Stimulated activated memory B cell treated with anti-CD40 and anti-IgM and Interleukin-4, amounts not matched to agents 10 μg/mL and 1 μg/mL and 100 μg/mL, for 72 hours (primary cell): ENCODE data around the gene NUDT14.

ENCODE experiments used
- ATAC-seq: fragments of 150-1000 bp; cut with Tn5 transposase; 2 replicates; pipeline ENCODE4 v1.10.0; 2021
- H3K27ac Mint-ChIP-seq: one replicate; pipeline ENCODE4 v1.8.0; 2022; ENCODE audit warnings: mild to moderate bottlenecking, mixed read lengths
- H3K27me3 Mint-ChIP-seq: one replicate; pipeline ENCODE4 v1.8.0; 2022; ENCODE audit warnings: mixed read lengths
- H3K36me3 Mint-ChIP-seq: one replicate; pipeline ENCODE4 v1.8.0; 2022; ENCODE audit warnings: mixed read lengths
- H3K4me1 Mint-ChIP-seq: one replicate; pipeline ENCODE4 v1.8.0; 2022; ENCODE audit warnings: mixed read lengths
- H3K4me3 Mint-ChIP-seq: one replicate; pipeline ENCODE4 v1.8.0; 2022; ENCODE audit warnings: mild to moderate bottlenecking, moderate library complexity, mixed read lengths
- H3K9me3 Mint-ChIP-seq: one replicate; pipeline ENCODE4 v1.8.0; 2022; ENCODE audit warnings: mixed read lengths

NUDT14 gene

DNA sequence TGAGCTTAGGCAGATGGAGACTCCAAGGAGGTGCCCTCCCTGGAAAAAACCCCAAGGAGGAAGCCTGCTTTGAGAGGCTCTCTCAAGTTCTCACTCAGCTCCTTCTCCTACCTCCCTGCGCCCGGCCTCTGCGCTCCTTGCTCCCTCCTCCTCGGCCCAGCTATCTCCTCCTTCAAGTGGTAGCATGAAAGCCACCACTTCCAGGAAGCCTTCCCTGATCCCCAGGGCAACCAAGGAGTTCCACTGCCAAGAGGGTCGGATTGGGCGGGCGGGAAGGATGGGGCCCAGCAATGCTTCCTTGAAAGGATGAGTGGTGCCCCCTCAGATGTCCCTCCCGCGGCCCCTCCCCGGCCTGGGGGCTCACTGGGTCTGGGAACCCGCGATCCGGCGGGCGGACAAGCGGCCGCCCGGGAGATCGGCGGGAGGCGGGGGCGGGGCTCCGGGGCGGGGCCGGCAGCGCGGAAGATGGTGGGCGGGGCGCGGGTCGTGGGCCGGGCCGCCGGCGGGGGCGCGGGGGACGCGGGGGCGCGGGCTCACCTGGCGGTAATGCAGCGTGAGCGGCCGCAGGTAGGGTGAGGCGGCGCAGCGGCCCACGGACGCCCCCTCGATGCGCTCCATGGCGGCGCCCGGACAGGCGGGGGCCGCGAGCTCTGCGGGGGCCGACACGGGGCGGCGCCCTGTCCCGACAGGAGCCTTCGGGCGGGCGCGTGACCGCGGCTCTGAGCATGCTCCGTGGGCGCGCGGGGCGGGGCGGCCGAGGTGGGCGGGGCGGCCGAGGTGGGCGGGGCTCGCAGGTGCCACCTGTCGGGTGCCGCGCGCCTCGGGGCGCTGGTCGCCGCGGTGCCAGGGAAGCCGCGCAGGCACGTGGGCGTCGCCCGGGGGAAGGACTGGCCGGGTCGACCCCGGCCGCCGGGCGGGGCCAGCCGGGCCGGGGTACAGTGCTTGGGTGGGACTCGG is at the start of gene NUDT14:
NUDT14 (minus strand) TSS at position 721 of the 957 bp plus-strand sequence; CDS start at position 618, 103 bp downstream.
- Mint-ChIP-seq H3K36me3 (no peaks in the 10 kb centered on the region), H3K4me3 (peak within 1 kb of the TSS; percentile 69), H3K9me3 (no peaks in the 10 kb centered on the region), H3K27ac (no peak within 1 kb of the TSS), H3K4me1 (peaks cover 8% of the 10 kb centered on the region), H3K27me3 (peaks cover 39% of the 10 kb centered on the region)
- peak; percentile 86 for ATAC-seq

DNA sequence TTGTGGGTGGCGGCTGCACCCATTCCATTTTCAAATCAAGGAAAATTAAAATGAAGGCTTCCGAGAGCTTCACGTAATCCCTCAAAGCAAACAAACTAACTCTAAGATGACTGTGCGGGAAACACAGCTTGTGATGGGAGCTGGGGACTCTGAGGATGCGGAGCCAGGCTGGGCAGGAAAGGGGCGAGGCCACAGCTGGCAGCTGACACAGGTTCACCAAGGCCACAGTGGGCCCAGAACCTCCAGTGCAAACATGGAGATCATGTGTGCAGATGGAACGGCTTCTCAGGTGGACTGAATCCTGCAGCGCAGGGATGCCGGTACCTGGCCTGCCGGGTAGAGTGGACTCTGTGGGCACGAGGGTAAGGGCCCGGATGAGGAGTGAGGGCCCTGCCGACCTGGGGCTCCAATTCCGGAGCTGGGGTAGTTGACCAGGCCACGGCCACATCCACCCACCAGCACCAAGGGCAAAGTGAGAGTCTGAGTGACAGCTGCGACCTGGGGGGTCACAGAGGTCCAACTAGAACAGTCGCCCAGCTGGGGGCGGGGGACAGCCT is 48.1 kb upstream of the NUDT14 start:
- no peaks in the 10 kb centered on the region for H3K4me1 Mint-ChIP-seq
- no peak overlapping the region for H3K4me3 Mint-ChIP-seq
- no peaks in the 10 kb centered on the region for H3K27me3 Mint-ChIP-seq
- no peak for ATAC-seq
- no peak overlapping the region for H3K27ac Mint-ChIP-seq
- peaks cover 20% of the 10 kb centered on the region for H3K36me3 Mint-ChIP-seq
- no peaks in the 10 kb centered on the region for H3K9me3 Mint-ChIP-seq

DNA sequence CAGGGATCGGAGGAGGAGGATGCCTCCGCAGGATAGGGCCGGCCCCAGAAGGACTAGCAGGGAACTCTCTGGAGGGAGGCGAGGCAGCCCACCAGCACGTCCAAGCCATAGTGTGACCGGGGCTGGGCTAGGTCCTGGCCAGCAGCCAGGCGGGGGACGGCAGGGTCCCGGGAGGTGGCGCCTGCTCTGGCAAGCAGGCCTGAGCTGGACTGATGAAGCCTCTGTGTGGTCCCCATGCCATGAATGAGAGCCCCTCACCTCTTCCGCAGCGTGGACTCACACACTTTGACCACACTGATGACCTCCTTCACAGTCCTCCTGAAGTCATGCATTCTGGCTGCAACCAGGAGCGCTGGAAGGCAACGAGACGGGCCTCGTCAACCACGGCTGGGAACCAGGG is 47.5 kb upstream of the NUDT14 start:
- Mint-ChIP-seq H3K27ac (no peak overlapping the region), H3K9me3 (no peaks in the 10 kb centered on the region), H3K4me3 (no peak overlapping the region), H3K36me3 (peaks cover 21% of the 10 kb centered on the region), H3K27me3 (no peaks in the 10 kb centered on the region), H3K4me1 (no peaks in the 10 kb centered on the region)
- ATAC-seq, result no peak

DNA sequence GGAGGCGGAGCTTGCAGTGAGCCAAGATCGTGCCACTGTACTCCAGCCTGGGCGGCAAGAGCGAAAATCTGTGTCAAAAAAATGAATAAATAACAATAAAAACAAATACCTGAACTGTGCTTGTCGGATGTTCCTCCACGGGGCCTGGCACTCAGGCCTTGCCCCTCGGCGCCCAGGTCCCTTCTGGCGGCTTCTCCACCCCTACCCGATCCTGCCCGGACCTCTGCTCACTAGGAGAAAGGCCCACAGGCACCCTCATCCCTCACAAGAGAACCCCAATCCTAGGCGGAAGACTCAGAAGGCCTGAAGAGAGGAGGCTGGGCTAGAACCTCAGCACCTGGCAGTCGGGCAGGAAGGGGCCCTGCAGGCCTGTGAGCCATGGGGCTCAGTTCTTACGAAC is 46.2 kb upstream of the NUDT14 start:
- peaks cover 32% of the 10 kb centered on the region for H3K36me3 Mint-ChIP-seq
- no peak for ATAC-seq
- H3K4me1 Mint-ChIP-seq, result no peaks in the 10 kb centered on the region
- H3K4me3 Mint-ChIP-seq, result no peak overlapping the region
- no peak overlapping the region for H3K27ac Mint-ChIP-seq
- H3K27me3 Mint-ChIP-seq, result no peaks in the 10 kb centered on the region
- H3K9me3 Mint-ChIP-seq, result no peaks in the 10 kb centered on the region

- Mint-ChIP-seq H3K36me3 (peaks cover 40% of the 10 kb centered on the region), H3K4me3 (no peak overlapping the region), H3K27me3 (no peaks in the 10 kb centered on the region)
Observed at GRCh38 chr14:105226198-105226597, 45.1 kb upstream of the NUDT14 start.

GRCh38 chr14:105224845-105225570 is 43.9 kb upstream of the NUDT14 start:
- Mint-ChIP-seq H3K27me3 (no peaks in the 10 kb centered on the region), H3K9me3 (no peaks in the 10 kb centered on the region), H3K4me1 (no peaks in the 10 kb centered on the region), H3K4me3 (no peak overlapping the region), H3K27ac (no peak overlapping the region), H3K36me3 (peaks cover 40% of the 10 kb centered on the region)
- ATAC-seq, result no peak

More at GRCh38 chr14:105226198-105226597, 45.1 kb upstream of the NUDT14 start:
- Mint-ChIP-seq H3K27ac (no peak overlapping the region), H3K4me1 (no peaks in the 10 kb centered on the region), H3K9me3 (no peaks in the 10 kb centered on the region)
- no peak for ATAC-seq

DNA sequence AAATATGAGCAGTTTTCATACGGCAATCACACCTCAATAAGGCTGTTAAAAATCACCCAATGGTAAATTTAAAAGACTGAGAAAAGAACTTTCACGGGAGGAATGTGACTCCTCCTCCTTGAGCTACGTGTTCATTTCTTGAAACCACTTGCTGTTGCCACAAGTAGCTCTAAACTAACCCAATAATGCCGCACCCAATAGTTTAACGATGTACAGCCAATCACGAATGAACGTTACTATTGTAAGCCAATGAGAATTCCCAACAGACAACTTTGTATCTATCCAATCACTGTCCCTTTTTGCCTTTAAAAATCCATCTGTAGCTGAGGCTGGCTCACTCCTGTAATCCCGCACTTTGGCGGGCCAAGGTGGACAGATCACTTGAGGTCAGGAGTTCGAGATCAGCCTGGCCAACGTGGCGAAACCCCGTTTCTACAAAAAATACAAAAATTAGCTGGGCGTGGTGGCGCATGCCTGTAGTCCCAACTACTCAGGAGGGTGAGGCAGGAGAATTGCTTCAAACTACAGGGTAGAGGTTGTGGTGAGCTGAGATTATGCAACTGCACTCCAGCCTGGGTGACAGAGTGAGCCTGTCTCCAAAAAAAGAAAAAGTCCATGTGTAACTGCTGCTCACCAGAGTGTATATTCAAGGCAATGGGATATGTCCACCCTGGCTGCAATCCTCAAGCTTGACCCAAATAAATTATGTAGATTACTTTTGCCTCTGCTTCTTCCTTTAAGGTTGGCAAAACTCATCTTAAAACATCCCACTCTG is 42.8 kb upstream of the NUDT14 start:
- ATAC-seq, result no peak
- no peaks in the 10 kb centered on the region for H3K27me3 Mint-ChIP-seq
- H3K36me3 Mint-ChIP-seq, result peaks cover 47% of the 10 kb centered on the region
- H3K4me3 Mint-ChIP-seq, result no peak overlapping the region
- peaks cover 3% of the 10 kb centered on the region for H3K4me1 Mint-ChIP-seq
- no peak overlapping the region for H3K27ac Mint-ChIP-seq
- no peaks in the 10 kb centered on the region for H3K9me3 Mint-ChIP-seq

- ATAC-seq, result no peak
- Mint-ChIP-seq H3K4me1 (peaks cover 4% of the 10 kb centered on the region), H3K9me3 (no peaks in the 10 kb centered on the region), H3K27me3 (no peaks in the 10 kb centered on the region), H3K36me3 (peaks cover 54% of the 10 kb centered on the region), H3K4me3 (no peak overlapping the region), H3K27ac (no peak overlapping the region)
Observed at GRCh38 chr14:105223260-105223659, 42.1 kb upstream of the NUDT14 start.

GRCh38 chr14:105221598-105222178 is 40.6 kb upstream of the NUDT14 start:
- H3K9me3 Mint-ChIP-seq, result no peaks in the 10 kb centered on the region
- no peaks in the 10 kb centered on the region for H3K27me3 Mint-ChIP-seq
- no peak for ATAC-seq
- H3K36me3 Mint-ChIP-seq, result peaks cover 60% of the 10 kb centered on the region
- no peak overlapping the region for H3K4me3 Mint-ChIP-seq
- H3K27ac Mint-ChIP-seq, result no peak overlapping the region
- H3K4me1 Mint-ChIP-seq, result peaks cover 4% of the 10 kb centered on the region

DNA sequence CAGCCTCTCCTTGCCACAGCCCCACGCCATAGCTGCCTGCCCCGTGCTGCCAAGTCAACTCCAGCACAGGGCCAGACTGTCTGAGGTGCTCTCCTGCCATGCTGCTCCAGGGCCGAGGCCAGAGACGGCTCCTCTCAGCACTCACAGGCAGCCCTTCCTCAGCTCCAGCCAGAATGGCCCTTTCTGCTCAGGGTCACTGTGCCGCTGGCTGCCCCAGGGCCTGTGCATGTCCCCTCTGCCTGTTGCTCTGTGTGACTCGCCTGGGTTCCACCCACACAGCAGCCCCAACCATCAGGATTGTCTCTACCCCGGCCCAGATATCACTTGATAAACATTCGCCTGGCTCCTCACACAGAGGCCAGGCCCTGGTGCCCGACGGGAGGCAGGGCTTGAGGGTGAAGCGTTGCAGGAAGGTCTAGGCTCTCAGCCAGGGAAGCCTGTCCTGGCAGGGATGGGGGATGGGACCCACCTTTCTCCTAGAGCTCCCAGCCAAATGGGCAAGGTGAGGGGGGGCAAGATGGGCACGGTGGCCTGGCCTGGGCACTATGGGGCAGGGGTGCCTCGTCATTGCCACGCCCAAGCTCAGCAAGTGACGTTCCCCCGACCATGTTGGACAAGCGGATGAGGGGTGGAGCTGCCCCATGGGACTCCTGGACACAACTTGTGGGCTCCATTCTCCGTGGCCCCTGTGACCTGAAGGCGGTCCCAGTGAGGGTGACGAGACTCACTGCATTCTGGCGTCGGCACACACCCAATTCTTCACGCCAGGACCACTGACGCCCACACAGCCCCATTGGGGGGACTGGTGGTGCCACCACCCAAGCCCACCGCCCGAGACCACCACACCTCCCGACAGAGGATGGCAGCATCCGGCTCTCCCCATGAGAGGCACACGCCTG is 39.8 kb upstream of the NUDT14 start:
- no peak for ATAC-seq
- H3K4me1 Mint-ChIP-seq, result peaks cover 4% of the 10 kb centered on the region
- H3K27ac Mint-ChIP-seq, result no peak overlapping the region
- peaks cover 63% of the 10 kb centered on the region for H3K36me3 Mint-ChIP-seq
- H3K27me3 Mint-ChIP-seq, result no peaks in the 10 kb centered on the region
- H3K4me3 Mint-ChIP-seq, result no peak overlapping the region
- H3K9me3 Mint-ChIP-seq, result no peaks in the 10 kb centered on the region

DNA sequence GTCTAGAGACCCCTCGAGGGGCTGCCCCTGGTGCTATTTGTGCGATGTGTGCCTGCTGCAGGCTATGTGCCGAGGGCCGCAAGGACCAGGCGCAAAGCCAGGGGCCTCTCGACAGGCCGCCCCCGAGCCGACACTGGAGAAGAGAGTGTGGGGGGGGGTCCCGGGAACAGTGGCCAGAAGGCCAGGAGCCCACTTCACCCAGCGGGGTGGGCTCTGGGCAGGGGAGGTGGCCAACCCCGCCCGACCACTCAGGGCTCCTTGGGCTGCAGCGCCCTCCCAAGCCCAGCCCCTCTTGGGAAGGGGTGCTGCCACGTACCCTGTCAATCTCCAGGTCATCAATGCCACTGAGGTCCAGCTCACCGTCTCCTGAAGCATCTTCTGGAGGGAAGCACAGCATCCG is 38.6 kb upstream of the NUDT14 start:
- H3K27ac Mint-ChIP-seq, result no peak overlapping the region

GRCh38 chr14:105219043-105219612 is 38.0 kb upstream of the NUDT14 start:
- Mint-ChIP-seq H3K4me3 (no peak overlapping the region), H3K27me3 (no peaks in the 10 kb centered on the region), H3K36me3 (peaks cover 63% of the 10 kb centered on the region), H3K9me3 (no peaks in the 10 kb centered on the region), H3K4me1 (peaks cover 10% of the 10 kb centered on the region), H3K27ac (no peak overlapping the region)
- ATAC-seq, result no peak

More for the DNA sequence above, 38.6 kb upstream of the NUDT14 start:
- ATAC-seq, result no peak
- Mint-ChIP-seq H3K27me3 (no peaks in the 10 kb centered on the region), H3K9me3 (no peaks in the 10 kb centered on the region), H3K4me1 (peaks cover 10% of the 10 kb centered on the region), H3K36me3 (peaks cover 63% of the 10 kb centered on the region), H3K4me3 (no peak overlapping the region)

- Mint-ChIP-seq H3K27me3 (no peaks in the 10 kb centered on the region), H3K4me3 (no peak overlapping the region), H3K4me1 (peaks cover 10% of the 10 kb centered on the region), H3K27ac (no peak overlapping the region), H3K36me3 (peaks cover 63% of the 10 kb centered on the region), H3K9me3 (no peaks in the 10 kb centered on the region)
- ATAC-seq, result no peak
Observed at GRCh38 chr14:105218611-105219010, 37.5 kb upstream of the NUDT14 start.
